Chondrocyte (in vitro differentiated cells): Measurements from ENCODE around the gene RPL4. TPM values are rescaled to one million over a fixed set of nuclear protein-coding genes. Genes with fewer than 3 reads are reported as not detected.

Experiments used
- DNase-seq: peaks from one replicate; pipeline ENCODE4 v3.0.0; 2021; ENCODE audit warnings: mixed read lengths, low spot score
- H3K27ac Mint-ChIP-seq: one replicate; pipeline ENCODE4 v1.8.0; 2021; ENCODE audit warnings: mild to moderate bottlenecking, moderate library complexity, mixed read lengths; ENCODE audit not compliant: unreplicated experiment
- H3K27me3 Mint-ChIP-seq: 2 replicates; pipeline ENCODE4 v1.8.0; 2021; ENCODE audit warnings: low read depth, mixed read lengths
- H3K36me3 Mint-ChIP-seq: 2 replicates; pipeline ENCODE4 v1.8.0; 2021; ENCODE audit warnings: low read depth, mixed read lengths
- H3K4me1 Mint-ChIP-seq: 2 replicates; pipeline ENCODE4 v1.8.0; 2021; ENCODE audit warnings: low read depth, mild to moderate bottlenecking, mixed read lengths
- H3K4me3 Mint-ChIP-seq: one replicate; pipeline ENCODE4 v1.8.0; 2021; ENCODE audit warnings: mild to moderate bottlenecking, moderate library complexity, mixed read lengths; ENCODE audit not compliant: unreplicated experiment
- H3K9me3 Mint-ChIP-seq: 2 replicates; pipeline ENCODE4 v1.8.0; 2021; ENCODE audit warnings: low read depth, mixed read lengths
- CTCF ChIP-seq: fragments of 200-600 bp; sonication (generic); IDR thresholded peaks from 2 replicates; pipeline ENCODE4 v1.5.0; 2021; ENCODE audit warnings: antibody characterized with exemption, mild to moderate bottlenecking, moderate library complexity
- total RNA-seq: library from RNA; stranded (reverse); gene quantifications from 3 replicates; pipeline ENCODE4 v1.2.1, GENCODE V29; 2021

RPL4 gene
- total RNA-seq, 1 donor from 2014 or later, result 1,774 TPM

- Mint-ChIP-seq H3K27me3 (no peaks in the 10 kb centered on the region), H3K9me3 (no peaks in the 10 kb centered on the region), H3K36me3 (peaks cover 10% of the 10 kb centered on the region), H3K27ac (no peak overlapping the region), H3K4me3 (no peak overlapping the region), H3K4me1 (no peaks in the 10 kb centered on the region)
- no peak for DNase-seq
- no peak for TF ChIP-seq CTCF
Measured at GRCh38 chr15:66488525-66488924, 16.1 kb downstream of the RPL4 start.

- H3K27ac Mint-ChIP-seq, result no peak overlapping the region
- H3K4me1 Mint-ChIP-seq, result no peaks in the 10 kb centered on the region
- peaks cover 20% of the 10 kb centered on the region for H3K36me3 Mint-ChIP-seq
- no peak for TF ChIP-seq CTCF
- H3K27me3 Mint-ChIP-seq, result no peaks in the 10 kb centered on the region
- H3K4me3 Mint-ChIP-seq, result no peak overlapping the region
- no peak for DNase-seq
- H3K9me3 Mint-ChIP-seq, result no peaks in the 10 kb centered on the region
Measured at GRCh38 chr15:66486887-66487286, 17.8 kb downstream of the RPL4 start.

- no peaks in the 10 kb centered on the region for H3K9me3 Mint-ChIP-seq
- H3K4me3 Mint-ChIP-seq, result no peak overlapping the region
- H3K27me3 Mint-ChIP-seq, result no peaks in the 10 kb centered on the region
- no peak for DNase-seq
- no peaks in the 10 kb centered on the region for H3K4me1 Mint-ChIP-seq
- peaks cover 22% of the 10 kb centered on the region for H3K36me3 Mint-ChIP-seq
- H3K27ac Mint-ChIP-seq, result no peak overlapping the region
- no peak for TF ChIP-seq CTCF
Measured at GRCh38 chr15:66484539-66485112, 20.0 kb downstream of the RPL4 start.

- no peak overlapping the region for H3K4me3 Mint-ChIP-seq
- H3K27me3 Mint-ChIP-seq, result no peaks in the 10 kb centered on the region
- TF ChIP-seq CTCF, result no peak
- no peaks in the 10 kb centered on the region for H3K4me1 Mint-ChIP-seq
- H3K36me3 Mint-ChIP-seq, result peaks cover 22% of the 10 kb centered on the region
- no peak overlapping the region for H3K27ac Mint-ChIP-seq
- no peak for DNase-seq
- H3K9me3 Mint-ChIP-seq, result no peaks in the 10 kb centered on the region
Measured at GRCh38 chr15:66483131-66483566, 21.5 kb downstream of the RPL4 start.

GRCh38 chr15:66482539-66482938 lies 22.1 kb downstream of the RPL4 start:
- no peak overlapping the region for H3K4me3 Mint-ChIP-seq
- H3K9me3 Mint-ChIP-seq, result no peaks in the 10 kb centered on the region
- H3K36me3 Mint-ChIP-seq, result peaks cover 22% of the 10 kb centered on the region
- no peak for TF ChIP-seq CTCF
- H3K27ac Mint-ChIP-seq, result no peak overlapping the region
- no peaks in the 10 kb centered on the region for H3K4me1 Mint-ChIP-seq
- DNase-seq, result no peak
- no peaks in the 10 kb centered on the region for H3K27me3 Mint-ChIP-seq
